Activated T-cell treated with anti-CD3 and anti-CD28 coated beads, Interleukin-2, amount 50 U/mL, for 24 hours (primary cell): ENCODE results near the gene GAS6.
A peak's percentile ranks its signal among the peaks of the same experiment; 100 is the strongest.

Experiments used
- DNase-seq: peaks from one replicate; pipeline ENCODE4 v3.0.0-alpha.2; 2020
- H3K27ac Mint-ChIP-seq: 2 replicates; pipeline ENCODE4 v1.8.0; 2020; ENCODE audit warnings: mild to moderate bottlenecking, mixed read lengths
- H3K27me3 Mint-ChIP-seq: 2 replicates; pipeline ENCODE4 v1.8.0; 2020; ENCODE audit warnings: mixed read lengths
- H3K36me3 Mint-ChIP-seq: 2 replicates; pipeline ENCODE4 v1.8.0; 2020; ENCODE audit warnings: low read depth, mixed read lengths
- H3K4me1 Mint-ChIP-seq: 2 replicates; pipeline ENCODE4 v1.8.0; 2020; ENCODE audit warnings: low read depth, mixed read lengths
- H3K4me3 Mint-ChIP-seq: 2 replicates; pipeline ENCODE4 v1.8.0; 2020; ENCODE audit warnings: mild to moderate bottlenecking, moderate library complexity, mixed read lengths
- H3K9me3 Mint-ChIP-seq: 2 replicates; pipeline ENCODE4 v1.8.0; 2020; ENCODE audit warnings: mixed read lengths

GAS6 gene

GRCh38 chr13:113845723-113846635 is 17.9 kb downstream of the GAS6 start:
- no peak for DNase-seq
- no peaks in the 10 kb centered on the region for H3K27me3 Mint-ChIP-seq
- peaks cover 30% of the 10 kb centered on the region for H3K4me1 Mint-ChIP-seq
- peak overlapping the region; percentile 20 for H3K4me3 Mint-ChIP-seq
- no peaks in the 10 kb centered on the region for H3K36me3 Mint-ChIP-seq
- H3K9me3 Mint-ChIP-seq = no peaks in the 10 kb centered on the region
- peak overlapping the region; percentile 11 for H3K27ac Mint-ChIP-seq

- Mint-ChIP-seq H3K4me1 (peaks cover 36% of the 10 kb centered on the region), H3K9me3 (no peaks in the 10 kb centered on the region), H3K27ac (no peak overlapping the region), H3K4me3 (no peak overlapping the region), H3K27me3 (no peaks in the 10 kb centered on the region), H3K36me3 (no peaks in the 10 kb centered on the region)
- DNase-seq = no peak
Observed at GRCh38 chr13:113845055-113845454, 18.8 kb downstream of the GAS6 start.

- no peak overlapping the region for H3K4me3 Mint-ChIP-seq
- H3K36me3 Mint-ChIP-seq = no peaks in the 10 kb centered on the region
- peaks cover 36% of the 10 kb centered on the region for H3K4me1 Mint-ChIP-seq
- DNase-seq = no peak
- H3K27ac Mint-ChIP-seq = no peak overlapping the region
- H3K9me3 Mint-ChIP-seq = no peaks in the 10 kb centered on the region
- H3K27me3 Mint-ChIP-seq = no peaks in the 10 kb centered on the region
Observed at GRCh38 chr13:113843864-113844556, 19.9 kb downstream of the GAS6 start.

GRCh38 chr13:113843063-113843654 is 20.7 kb downstream of the GAS6 start:
- Mint-ChIP-seq H3K27me3 (no peaks in the 10 kb centered on the region), H3K36me3 (no peaks in the 10 kb centered on the region), H3K9me3 (no peaks in the 10 kb centered on the region), H3K4me1 (peaks cover 36% of the 10 kb centered on the region), H3K27ac (no peak overlapping the region), H3K4me3 (no peak overlapping the region)
- DNase-seq = no peak

GRCh38 chr13:113842336-113843062 is 21.4 kb downstream of the GAS6 start:
- Mint-ChIP-seq H3K36me3 (no peaks in the 10 kb centered on the region), H3K27me3 (no peaks in the 10 kb centered on the region), H3K4me1 (peaks cover 36% of the 10 kb centered on the region), H3K4me3 (no peak overlapping the region), H3K27ac (no peak overlapping the region), H3K9me3 (no peaks in the 10 kb centered on the region)
- DNase-seq = no peak

GRCh38 chr13:113841353-113841650 is 22.6 kb downstream of the GAS6 start:
- Mint-ChIP-seq H3K27me3 (no peaks in the 10 kb centered on the region), H3K4me3 (no peak overlapping the region), H3K36me3 (no peaks in the 10 kb centered on the region), H3K27ac (peak overlapping the region; percentile 31), H3K4me1 (peaks cover 29% of the 10 kb centered on the region), H3K9me3 (no peaks in the 10 kb centered on the region)
- no peak for DNase-seq

- Mint-ChIP-seq H3K27ac (no peak overlapping the region), H3K4me3 (no peak overlapping the region), H3K27me3 (no peaks in the 10 kb centered on the region), H3K36me3 (no peaks in the 10 kb centered on the region), H3K4me1 (peaks cover 23% of the 10 kb centered on the region), H3K9me3 (no peaks in the 10 kb centered on the region)
- DNase-seq = no peak
Observed at GRCh38 chr13:113840541-113841352, 23.1 kb downstream of the GAS6 start.

- H3K27ac Mint-ChIP-seq = no peak overlapping the region
- peaks cover 22% of the 10 kb centered on the region for H3K4me1 Mint-ChIP-seq
- no peak for DNase-seq
- H3K36me3 Mint-ChIP-seq = no peaks in the 10 kb centered on the region
- H3K4me3 Mint-ChIP-seq = no peak overlapping the region
- H3K9me3 Mint-ChIP-seq = no peaks in the 10 kb centered on the region
- H3K27me3 Mint-ChIP-seq = no peaks in the 10 kb centered on the region
Observed at GRCh38 chr13:113839536-113840204, 24.2 kb downstream of the GAS6 start.

- no peaks in the 10 kb centered on the region for H3K27me3 Mint-ChIP-seq
- DNase-seq = no peak
- H3K36me3 Mint-ChIP-seq = peaks cover 5% of the 10 kb centered on the region
- H3K4me1 Mint-ChIP-seq = peaks cover 16% of the 10 kb centered on the region
- H3K27ac Mint-ChIP-seq = no peak overlapping the region
- H3K4me3 Mint-ChIP-seq = no peak overlapping the region
- H3K9me3 Mint-ChIP-seq = no peaks in the 10 kb centered on the region
Observed at GRCh38 chr13:113838711-113839201, 25.1 kb downstream of the GAS6 start.

GRCh38 chr13:113837560-113838355 is 26.1 kb downstream of the GAS6 start:
- Mint-ChIP-seq H3K9me3 (no peaks in the 10 kb centered on the region), H3K27me3 (no peaks in the 10 kb centered on the region), H3K27ac (no peak overlapping the region), H3K4me1 (peaks cover 16% of the 10 kb centered on the region), H3K4me3 (no peak overlapping the region), H3K36me3 (peaks cover 11% of the 10 kb centered on the region)
- DNase-seq = no peak

- no peak overlapping the region for H3K27ac Mint-ChIP-seq
- no peak for DNase-seq
- H3K4me3 Mint-ChIP-seq = no peak overlapping the region
Observed at GRCh38 chr13:113836768-113837559, 26.9 kb downstream of the GAS6 start.

More at GRCh38 chr13:113836768-113837559, 26.9 kb downstream of the GAS6 start:
- Mint-ChIP-seq H3K9me3 (no peaks in the 10 kb centered on the region), H3K36me3 (peaks cover 11% of the 10 kb centered on the region), H3K4me1 (peaks cover 14% of the 10 kb centered on the region), H3K27me3 (no peaks in the 10 kb centered on the region)
